22Rv1 (cell line): ENCODE measurements around the gene SDF2L1.

Source experiments
- H3K27ac ChIP-seq: fragments of 450-650 bp; 2 replicates; pipeline ENCODE4 v1.5.1; 2017
- ZFX ChIP-seq: fragments of 450-650 bp; IDR thresholded peaks from 2 replicates; pipeline ENCODE4 v1.6.1; 2017; ENCODE audit warnings: antibody characterized with exemption, borderline replicate concordance
- TF ChIP-seq, protein P1 (sequence below): fragments of 450-650 bp; IDR thresholded peaks from 2 replicates; pipeline ENCODE4 v1.5.1; 2017; ENCODE audit warnings: mild to moderate bottlenecking

Gene SDF2L1

GRCh38 chr22:21663738-21664137 is 21.6 kb downstream of the SDF2L1 start:
- no peak for TF ChIP-seq ZFX
- TF ChIP-seq, protein P1, sequence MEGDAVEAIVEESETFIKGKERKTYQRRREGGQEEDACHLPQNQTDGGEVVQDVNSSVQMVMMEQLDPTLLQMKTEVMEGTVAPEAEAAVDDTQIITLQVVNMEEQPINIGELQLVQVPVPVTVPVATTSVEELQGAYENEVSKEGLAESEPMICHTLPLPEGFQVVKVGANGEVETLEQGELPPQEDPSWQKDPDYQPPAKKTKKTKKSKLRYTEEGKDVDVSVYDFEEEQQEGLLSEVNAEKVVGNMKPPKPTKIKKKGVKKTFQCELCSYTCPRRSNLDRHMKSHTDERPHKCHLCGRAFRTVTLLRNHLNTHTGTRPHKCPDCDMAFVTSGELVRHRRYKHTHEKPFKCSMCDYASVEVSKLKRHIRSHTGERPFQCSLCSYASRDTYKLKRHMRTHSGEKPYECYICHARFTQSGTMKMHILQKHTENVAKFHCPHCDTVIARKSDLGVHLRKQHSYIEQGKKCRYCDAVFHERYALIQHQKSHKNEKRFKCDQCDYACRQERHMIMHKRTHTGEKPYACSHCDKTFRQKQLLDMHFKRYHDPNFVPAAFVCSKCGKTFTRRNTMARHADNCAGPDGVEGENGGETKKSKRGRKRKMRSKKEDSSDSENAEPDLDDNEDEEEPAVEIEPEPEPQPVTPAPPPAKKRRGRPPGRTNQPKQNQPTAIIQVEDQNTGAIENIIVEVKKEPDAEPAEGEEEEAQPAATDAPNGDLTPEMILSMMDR: no peak
- H3K27ac ChIP-seq: no peak overlapping the region

DNA sequence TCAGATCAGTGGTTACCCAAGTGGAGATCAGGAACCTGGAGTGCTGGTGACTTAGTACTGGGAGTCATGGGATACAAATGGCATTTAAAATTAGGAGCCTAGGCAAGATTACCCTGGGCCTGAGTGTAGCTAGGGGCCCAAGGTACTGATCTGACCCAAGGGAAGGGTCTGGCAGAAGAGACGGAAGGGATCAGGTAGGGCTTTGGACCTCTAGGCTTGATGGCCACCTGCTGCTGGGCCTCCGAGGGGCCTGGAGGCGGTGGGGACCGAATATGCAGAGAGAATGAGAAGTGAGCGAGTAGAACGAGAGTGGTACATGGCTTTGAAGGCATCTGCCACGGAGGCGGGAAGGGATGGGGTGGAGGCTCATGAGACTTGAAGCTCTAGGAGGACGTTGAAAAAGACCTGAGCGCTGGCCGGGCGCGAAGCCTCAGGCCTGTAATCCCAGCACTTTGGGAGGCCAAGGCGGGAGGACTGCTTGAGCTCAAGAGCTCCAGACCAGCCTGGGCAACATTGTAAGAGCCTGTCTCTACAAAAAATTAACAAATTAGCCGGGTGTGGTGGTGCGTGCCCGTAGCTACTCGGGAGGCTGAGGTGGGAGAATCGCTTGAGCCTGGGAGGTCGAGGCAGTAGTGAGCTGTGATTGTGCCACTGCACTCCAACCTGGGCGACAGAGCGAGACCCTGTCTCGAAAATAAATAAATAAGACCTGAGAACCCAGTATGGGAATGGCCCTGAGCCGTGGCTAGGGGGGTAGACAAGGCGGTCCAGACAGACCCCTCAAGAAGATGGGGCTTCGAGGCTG is 23.1 kb downstream of the SDF2L1 start:
- TF ChIP-seq, protein P1: no peak
- TF ChIP-seq ZFX: no peak
- H3K27ac ChIP-seq: peak overlapping the region; percentile 91

- TF ChIP-seq, protein P1: no peak
- TF ChIP-seq ZFX: no peak
- peak overlapping the region; percentile 91 for H3K27ac ChIP-seq
These were observed 24.7 kb downstream of the SDF2L1 start for GRCh38 chr22:21666786-21667185.

GRCh38 chr22:21669026-21669425 is 26.9 kb downstream of the SDF2L1 start:
- TF ChIP-seq ZFX: no peak
- TF ChIP-seq, protein P1: no peak
- H3K27ac ChIP-seq: peak overlapping the region; percentile 61

DNA sequence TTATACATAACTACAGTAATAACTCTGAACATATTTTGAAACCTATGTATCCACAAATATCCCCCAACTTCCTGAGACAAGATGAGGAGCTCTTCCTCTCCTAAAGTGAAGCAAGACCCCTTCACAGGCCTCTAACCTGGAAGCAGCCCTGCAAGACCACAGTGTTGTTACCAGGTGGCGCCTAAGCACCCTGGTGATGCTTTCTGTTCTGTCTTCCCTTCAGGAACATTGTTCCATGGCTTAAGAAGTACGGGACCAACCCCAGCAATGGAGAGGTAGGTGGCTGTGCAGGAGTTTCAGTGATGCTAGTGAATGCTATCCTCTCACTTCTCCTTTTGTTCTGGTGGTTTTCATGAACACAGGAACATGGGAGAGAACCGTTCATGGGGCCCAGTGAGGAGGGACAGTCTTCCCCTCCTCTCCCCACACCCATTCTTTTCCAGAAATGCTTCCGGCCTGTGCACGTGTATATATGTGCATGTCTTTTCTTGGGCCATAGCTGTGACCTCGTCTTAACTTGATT is 30.1 kb downstream of the SDF2L1 start:
- no peak overlapping the region for H3K27ac ChIP-seq
- TF ChIP-seq ZFX: no peak
- TF ChIP-seq, protein P1: no peak

DNA sequence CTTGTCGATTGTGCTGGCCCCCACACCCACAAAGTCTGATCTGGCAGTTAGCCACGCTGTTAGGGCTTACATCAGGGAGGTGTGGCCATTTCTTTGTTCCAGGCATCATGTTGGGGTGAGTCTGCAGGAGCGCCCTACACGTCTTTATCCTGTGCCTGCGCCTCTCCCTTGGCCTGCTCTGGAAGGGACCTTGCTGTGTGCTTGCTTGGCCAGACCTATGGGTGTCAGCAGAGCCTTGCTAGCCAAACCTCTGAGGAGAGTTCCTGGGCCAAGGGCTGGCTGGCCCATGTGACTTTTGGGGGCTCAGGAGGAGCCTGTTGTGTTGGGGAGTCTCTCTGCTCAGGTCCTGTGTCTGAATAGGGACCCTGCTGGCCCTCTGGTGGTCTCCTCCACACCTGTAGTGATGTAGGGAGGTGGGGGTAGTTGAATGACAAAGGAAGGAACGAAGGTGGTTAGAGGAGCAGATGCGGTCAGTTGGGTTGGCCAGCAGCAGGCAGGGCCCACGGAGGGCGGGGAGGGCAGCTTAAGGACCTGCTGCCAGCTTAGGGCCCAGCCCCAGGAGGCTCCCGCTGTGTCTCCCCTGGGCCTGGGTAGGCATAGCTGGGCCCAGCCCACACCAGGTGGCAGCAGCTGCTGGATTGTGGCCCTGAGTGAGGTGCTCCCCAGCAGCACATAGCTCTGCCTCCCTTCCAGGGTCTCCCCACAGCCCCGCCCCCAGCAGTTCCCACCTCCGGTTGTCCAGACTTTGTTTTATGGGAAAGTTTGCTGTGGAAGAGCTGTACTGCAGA is 31.6 kb downstream of the SDF2L1 start:
- no peak overlapping the region for H3K27ac ChIP-seq
- no peak for TF ChIP-seq ZFX
- TF ChIP-seq, protein P1: no peak
